Hematopoietic multipotent progenitor cell treated with erythropoietin and hydrocortisone succinate and interleukin-3 and kit ligand, for 6 days (in vitro differentiated cells): ENCODE results near the gene DENND4C.
A peak's percentile ranks its signal among the peaks of the same experiment; 100 is the strongest.
"Not testable (repeated sequence)": the region's sequence is repeated elsewhere in the genome, so short reads cannot be mapped to it uniquely, and the experiment has no call there.

ENCODE experiments used
- DNase-seq: peaks from one replicate; pipeline ENCODE4 v3.0.0-alpha.2; 2015

DENND4C gene

GRCh38 chr9:19378164-19378563 lies 147.7 kb downstream of the DENND4C start:
- peak; percentile 45 for DNase-seq

GRCh38 chr9:19378647-19379046 lies 148.2 kb downstream of the DENND4C start:
- DNase-seq, result no peak

DNA sequence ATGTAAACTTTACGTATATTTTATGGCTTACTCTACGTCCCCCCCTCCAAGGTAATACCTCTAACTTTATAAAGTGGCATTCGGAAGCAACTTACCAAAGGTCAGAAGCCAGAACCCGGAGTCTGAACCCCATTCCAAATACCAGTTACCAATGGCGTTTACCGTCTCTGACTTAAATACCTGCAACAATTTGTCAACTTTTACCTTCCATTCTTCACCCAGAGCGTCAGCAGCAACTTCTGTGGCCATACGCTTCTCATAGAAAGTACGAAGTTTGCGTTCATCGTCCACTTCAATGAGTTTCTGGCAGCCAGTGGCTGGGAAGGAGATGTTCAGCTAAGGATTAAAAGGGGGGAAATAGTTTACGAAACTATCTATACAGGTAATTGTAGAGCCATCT lies 148.8 kb downstream of the DENND4C start:
- DNase-seq, result peak; percentile 32

DNA sequence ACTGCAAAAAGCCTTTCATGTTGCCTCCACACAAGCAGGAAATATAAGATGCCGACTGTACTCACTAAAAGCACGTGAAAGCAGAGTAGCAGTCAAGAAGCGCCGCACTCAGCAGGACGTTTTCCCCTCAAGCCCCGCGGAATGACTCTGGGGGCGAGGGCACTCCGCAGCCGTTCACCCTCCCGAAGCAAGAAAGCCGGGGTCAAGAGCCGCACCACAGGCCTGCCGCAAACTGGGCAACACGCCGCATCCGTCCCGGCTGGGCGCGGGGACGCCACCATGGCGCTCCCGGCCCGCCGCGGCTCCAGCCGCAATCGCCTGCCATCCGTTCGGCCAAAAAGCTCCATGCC lies 149.2 kb downstream of the DENND4C start:
- DNase-seq, result peak; percentile 57

DNA sequence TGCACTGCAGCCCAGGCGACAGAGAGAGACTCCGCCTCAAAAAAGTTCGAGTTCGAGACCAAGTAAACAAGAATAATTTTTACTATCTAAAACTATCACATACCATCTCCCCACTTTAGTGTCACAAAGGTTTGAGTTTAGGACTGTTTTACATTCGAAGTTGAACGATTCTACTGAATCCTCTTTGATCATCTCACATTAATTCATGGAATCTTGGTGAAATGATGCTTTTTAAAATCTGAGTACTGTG lies 150.3 kb downstream of the DENND4C start:
- peak; percentile 31 for DNase-seq

DNA sequence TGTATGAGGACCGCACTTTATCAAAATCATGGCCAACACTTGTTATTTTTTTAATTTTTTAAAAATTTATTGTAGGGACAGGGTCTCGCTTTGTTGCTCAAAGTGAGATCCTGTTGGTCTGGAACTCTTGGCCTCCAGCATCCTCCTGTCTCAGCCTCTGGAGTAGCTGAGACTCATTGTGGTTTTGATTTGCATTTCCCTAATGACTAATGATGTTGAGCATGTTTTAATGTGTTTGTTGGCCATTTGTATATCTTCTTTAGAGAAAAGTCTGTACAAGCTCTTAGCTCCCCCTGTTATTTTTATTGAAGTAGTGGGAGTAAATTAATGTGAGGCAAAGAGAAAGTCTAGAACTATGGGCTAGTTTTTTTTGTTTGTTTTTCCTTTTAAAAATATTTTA lies 151.2 kb downstream of the DENND4C start:
- DNase-seq, result no peak

DNA sequence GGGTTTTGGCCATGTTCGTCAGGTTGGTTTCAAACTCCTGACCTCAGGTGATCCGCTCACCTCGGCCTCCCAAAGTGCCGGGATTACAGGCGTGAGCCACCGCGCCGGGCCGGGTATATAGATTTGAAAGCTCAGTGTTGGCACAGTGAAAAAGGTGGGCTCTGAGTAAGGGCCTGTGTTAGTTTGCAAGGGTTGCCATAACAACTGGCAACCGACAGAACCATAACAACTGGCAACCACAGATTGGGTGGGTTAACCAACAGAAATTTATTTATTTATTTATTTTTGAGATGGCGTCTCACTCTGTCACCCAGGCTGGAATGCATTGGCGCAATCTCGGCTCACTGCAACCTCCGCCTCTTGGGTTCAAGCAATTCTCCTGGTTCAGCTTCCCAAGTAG lies 154.7 kb downstream of the DENND4C start:
- not testable (repeated sequence) for DNase-seq

- peak; percentile 95 for DNase-seq
These were observed 155.5 kb downstream of the DENND4C start for GRCh38 chr9:19385786-19386501.

DNA sequence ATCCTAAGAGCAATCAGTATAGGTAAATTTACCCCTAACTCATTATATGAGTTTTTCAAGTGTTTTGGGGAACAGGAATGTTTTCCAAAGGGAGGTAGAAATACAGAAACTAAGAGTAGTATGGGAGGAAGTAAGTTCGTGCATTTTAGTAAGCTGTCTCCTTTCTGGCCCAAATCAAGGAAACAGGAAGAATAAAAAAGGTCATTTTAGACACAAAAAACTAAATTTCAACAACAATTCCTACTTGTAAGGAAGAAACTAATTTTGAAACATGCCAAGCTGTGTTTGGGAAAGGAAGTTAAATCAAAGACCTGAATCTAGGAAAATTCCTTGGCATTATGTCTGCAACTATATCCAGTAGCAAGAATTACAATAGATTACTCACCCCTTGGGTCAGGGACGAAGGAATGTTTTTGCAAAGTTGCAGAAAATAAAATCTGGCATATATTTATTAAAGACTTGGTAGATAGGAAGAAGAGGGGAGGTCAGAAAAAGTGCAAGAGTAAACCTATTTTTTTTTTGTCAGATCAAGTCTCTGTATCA lies 156.1 kb downstream of the DENND4C start:
- DNase-seq, result no peak

- no peak for DNase-seq
These were observed 156.8 kb downstream of the DENND4C start for GRCh38 chr9:19387317-19387716.

- not testable (repeated sequence) for DNase-seq
These were observed 159.0 kb downstream of the DENND4C start for GRCh38 chr9:19389539-19389938.

GRCh38 chr9:19397845-19398244 lies 167.4 kb downstream of the DENND4C start:
- DNase-seq, result no peak

- DNase-seq, result peak; percentile 55
These were observed 172.7 kb downstream of the DENND4C start for GRCh38 chr9:19403231-19403630.

DNA sequence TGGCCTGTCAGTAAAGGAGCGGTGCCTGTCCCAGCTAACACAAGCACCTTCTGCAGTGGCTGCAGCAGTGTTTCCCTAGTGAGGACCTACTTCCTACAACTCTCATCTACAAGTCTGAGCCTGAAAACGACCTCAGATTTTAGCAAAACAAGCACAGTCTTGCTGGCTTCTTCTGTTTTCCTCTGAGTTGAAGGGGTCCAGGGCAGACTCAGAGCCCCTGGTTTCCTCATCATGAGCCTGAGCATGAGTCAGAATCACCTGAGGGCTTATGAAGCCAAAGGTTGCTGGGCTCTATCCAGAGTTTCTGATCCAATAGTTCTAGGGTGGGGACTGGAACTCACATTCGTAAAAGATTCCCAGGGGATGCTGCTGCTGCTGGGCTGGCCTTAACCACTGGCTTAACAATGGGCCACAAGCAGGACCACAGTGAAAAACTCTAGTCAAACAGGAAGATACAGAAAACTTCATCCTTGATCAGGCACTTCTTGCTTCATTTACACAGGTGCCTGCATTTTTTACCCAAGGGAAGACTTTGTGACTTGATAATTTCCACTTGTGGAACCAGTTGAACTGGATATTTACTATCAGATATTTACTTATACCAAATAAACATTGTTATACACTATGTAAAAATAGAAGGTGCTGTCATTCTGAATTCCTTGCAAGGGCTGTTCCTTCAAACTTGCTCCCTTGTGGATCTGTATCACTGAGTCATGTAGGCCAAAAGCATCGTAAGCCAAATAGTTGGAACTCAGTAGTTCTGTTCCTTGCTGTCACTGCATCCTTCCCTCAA lies 174.0 kb downstream of the DENND4C start:
- DNase-seq, result no peak

DNA sequence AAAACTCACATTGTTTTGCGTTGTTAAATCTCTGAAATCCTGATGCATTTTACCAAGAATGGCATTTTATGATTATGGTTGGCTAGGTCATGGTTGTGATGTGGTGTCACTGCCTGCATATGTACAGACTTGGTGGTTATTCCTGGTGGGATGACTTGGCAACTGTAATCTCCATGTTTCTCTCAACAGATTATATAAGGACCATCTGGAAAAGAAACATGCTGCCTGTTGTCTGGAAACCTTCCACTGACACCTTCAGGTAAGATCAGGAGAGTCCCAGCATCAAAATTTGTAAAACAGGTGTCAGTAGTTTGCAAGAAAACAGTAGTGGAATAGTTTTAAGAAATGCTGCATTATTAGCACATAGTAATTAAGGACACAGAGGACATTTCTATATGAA lies 175.3 kb downstream of the DENND4C start:
- DNase-seq, result no peak

GRCh38 chr9:19408316-19408692 lies 177.8 kb downstream of the DENND4C start:
- DNase-seq, result no peak

DNA sequence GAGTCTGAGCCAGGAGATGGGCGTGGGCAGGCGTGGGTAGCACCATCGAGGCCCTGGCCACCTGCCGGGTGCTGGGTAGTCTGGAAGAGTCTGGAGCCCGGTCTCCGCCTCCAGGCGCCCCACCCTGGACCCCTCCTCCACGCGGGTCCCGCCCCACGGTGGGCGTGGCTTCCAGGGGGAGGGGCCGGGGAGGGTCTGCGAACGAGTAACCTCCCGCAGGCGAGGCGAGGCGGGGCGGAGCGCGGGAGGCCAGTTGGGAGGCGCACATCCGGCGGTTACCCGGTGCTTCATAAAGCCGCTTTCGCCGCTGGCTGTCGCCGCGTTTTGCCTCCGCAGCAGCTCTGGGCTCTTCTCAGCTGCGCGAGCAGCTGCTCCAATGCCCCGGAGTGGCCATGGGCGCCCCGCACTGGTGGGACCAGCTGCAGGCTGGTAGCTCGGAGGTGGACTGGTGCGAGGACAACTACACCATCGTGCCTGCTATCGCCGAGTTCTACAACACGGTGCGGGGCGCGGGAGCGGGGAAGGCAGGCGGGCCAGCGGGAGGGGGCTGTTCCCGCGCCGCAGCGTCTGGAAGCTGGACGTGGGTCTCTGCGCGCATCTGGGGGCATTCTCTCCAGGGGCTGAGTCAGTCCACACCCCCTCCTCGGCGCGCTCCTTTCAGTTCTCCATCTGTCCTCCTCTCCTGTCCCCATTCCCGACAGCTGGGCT lies 178.4 kb downstream of the DENND4C start, which contains the start of gene ACER2:
Gene ACER2, plus strand, starts transcription at position 317 of the 708 bp plus-strand sequence. Its CDS starts 76 bp downstream, at position 393.
- DNase-seq, result peak; percentile 93

DNA sequence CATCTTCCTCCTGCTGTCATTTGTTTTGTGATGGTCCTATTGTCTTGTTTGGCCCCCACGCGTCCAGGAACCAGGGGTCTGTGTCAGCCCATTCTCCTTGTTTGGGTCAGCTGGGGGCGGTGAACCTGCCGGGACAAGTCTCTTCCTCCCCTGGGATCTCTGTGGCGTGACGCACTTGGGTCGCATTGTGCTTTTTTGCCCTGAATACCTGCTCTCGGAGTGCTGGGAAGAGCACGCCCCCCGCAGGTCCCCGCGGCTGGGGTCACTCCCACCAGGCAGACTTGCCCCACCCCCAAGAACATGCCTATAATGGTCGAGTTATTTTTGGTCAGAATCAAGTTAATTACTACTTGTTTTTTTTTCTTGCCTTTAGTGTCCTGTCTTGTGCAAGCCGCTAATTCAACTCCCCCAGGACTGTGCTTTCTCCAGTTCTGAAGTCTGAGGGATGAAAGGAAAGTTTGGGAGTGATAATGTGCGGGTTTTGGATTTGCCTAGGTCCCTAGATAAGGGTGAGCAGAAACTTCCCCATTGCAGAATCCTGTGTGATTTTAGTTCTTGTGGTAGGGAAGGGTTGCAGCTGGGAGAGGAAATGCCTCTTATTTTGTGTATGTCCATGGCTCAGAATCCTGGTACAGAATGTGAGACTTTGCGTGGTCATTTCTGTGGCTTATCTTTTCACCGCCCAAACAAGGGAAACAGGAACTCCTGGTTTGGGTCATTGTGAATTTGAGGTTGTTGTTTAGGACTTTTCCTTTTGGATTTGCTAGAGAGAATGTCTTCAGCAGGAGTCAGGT lies 179.1 kb downstream of the DENND4C start:
- DNase-seq, result peak; percentile 40

DNA sequence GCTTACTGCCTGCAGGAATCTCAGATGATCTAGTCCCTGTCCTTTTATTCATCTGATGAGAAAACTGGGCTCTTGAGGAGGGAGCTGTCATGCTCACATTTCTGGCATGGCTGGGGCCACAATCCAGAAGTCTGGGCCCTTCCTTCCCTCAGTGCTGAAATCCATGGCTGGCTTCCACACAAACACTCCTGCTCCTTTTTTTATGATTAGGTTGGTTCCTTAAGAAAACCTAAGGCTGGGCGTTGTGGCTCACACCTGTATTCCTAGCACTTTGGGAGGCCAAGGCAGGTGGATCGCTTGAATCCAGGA lies 179.7 kb downstream of the DENND4C start:
- DNase-seq, result no peak

GRCh38 chr9:19410594-19410993 lies 180.1 kb downstream of the DENND4C start:
- no peak for DNase-seq

- DNase-seq, result no peak
These were observed 180.8 kb downstream of the DENND4C start for GRCh38 chr9:19411316-19411715.

GRCh38 chr9:19413456-19413855 lies 183.0 kb downstream of the DENND4C start:
- DNase-seq, result not testable (repeated sequence)

- no peak for DNase-seq
These were observed 185.7 kb downstream of the DENND4C start for GRCh38 chr9:19416143-19416542.
